Thyroid gland (tissue), 4 donors: ENCODE measurements around the gene DMGDH. TPM values are rescaled to one million over a fixed set of nuclear protein-coding genes. Genes with fewer than 3 reads are reported as not detected.

Source experiments
- DNase-seq, 2 donors: peaks; one replicate each; pipeline ENCODE4 v3.0.0-alpha.2; 2019
- H3K27ac ChIP-seq, 3 donors: fragments of 200-600 bp; sonication (generic); 1 replicate in 2 of 3; 2 replicates in 1 of 3; pipeline ENCODE4 v1.5.1; 2016 to 2019; ENCODE audit warnings: mild to moderate bottlenecking in 1 of 3, moderate library complexity in 1 of 3
- H3K27me3 ChIP-seq: fragments of 200-600 bp; sonication (generic); one replicate; pipeline ENCODE4 v1.5.1; 2019
- H3K36me3 ChIP-seq, 2 donors: fragments of 200-600 bp; sonication (generic); one replicate each; pipeline ENCODE4 v1.5.1; 2016 to 2019
- H3K4me1 ChIP-seq, 2 donors: fragments of 200-600 bp; sonication (generic); one replicate each; pipeline ENCODE4 v1.5.1; 2017 to 2019
- H3K4me3 ChIP-seq, 3 donors: fragments of 200-600 bp; sonication (generic); replicated peaks in 1 of 3; 1 replicate in 2 of 3; 2 replicates in 1 of 3; pipeline ENCODE4 v1.5.1; 2016; ENCODE audit warnings: mild to moderate bottlenecking in 1 of 3
- H3K9me3 ChIP-seq: fragments of 200-600 bp; sonication (generic); one replicate; pipeline ENCODE4 v1.5.1; 2017
- POLR2A ChIP-seq, 2 donors: fragments of 450-650 bp; IDR thresholded peaks; one replicate each; pipeline ENCODE4 v1.6.1; 2017; ENCODE audit warnings: antibody characterized with exemption in 2 of 2, mild to moderate bottlenecking in 2 of 2, moderate library complexity in 1 of 2
- WGBS, 2 donors: methylation state at CpG; one replicate each; pipeline ENCODE4 v1.1.5; 2017; 5-methylcytosine and 5-hydroxymethylcytosine counted together
- intact Hi-C: fragments of 100-400 bp; cut with DNase I; formaldehyde crosslinking; loops from one replicate; pipeline ENCODE4 v1.15.1; 2023
- total RNA-seq, 4 donors: library from RNA; depleted of rRNA; stranded (reverse); fragments of >200 nt; gene quantifications; one replicate each; pipeline ENCODE4 v1.2.3, GENCODE V29; 2016
- TF ChIP-seq, protein P1 (sequence below), 6 experiments: fragments of 200-600 bp in 3 of 6; fragments of 450-650 bp in 3 of 6; sonication (generic) in 3 of 6; IDR thresholded peaks; one replicate each; pipeline ENCODE4 v1.5.1; 2016 to 2019; ENCODE audit warnings: antibody characterized with exemption in 6 of 6, mild to moderate bottlenecking in 2 of 6, inconsistent platforms in 1 of 6, moderate library complexity in 1 of 6

The DMGDH gene
- total RNA-seq, 4 donors from 2014 or later, result 7.0 to 15.9 (median 10.4) TPM

DNA sequence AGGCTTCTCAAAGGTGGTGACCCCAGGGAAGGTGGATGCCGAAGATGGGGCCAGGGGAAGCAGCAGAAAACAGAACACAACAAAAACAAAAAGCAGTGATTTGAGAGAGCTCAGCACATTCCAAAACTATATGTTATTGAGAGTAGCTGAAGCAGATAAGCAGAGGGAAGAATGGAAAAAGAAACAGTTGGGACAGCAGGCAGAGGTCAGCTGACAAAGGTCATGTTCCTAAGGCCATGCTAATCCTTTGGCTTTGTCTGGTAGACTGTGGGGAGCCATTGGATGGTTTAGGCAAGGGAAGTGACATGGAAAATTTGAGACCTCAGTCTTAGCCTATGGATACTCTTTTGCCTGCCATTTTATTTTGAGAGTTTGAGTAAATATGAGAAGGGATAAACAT is 14.5 kb downstream of the DMGDH start:
- Histone ChIP-seq H3K9me3 (no peaks in the 10 kb centered on the region), H3K27ac (no peak overlapping the region), H3K27me3 (no peaks in the 10 kb centered on the region), H3K36me3 (no peaks in the 10 kb centered on the region), H3K4me1 (no peaks in the 10 kb centered on the region), H3K4me3 (no peak overlapping the region)
- intact Hi-C loops, result no loop called here
- no peak for DNase-seq
- no peak for TF ChIP-seq POLR2A (IDR thresholded peaks at IDR 0.05)
- TF ChIP-seq, protein P1, sequence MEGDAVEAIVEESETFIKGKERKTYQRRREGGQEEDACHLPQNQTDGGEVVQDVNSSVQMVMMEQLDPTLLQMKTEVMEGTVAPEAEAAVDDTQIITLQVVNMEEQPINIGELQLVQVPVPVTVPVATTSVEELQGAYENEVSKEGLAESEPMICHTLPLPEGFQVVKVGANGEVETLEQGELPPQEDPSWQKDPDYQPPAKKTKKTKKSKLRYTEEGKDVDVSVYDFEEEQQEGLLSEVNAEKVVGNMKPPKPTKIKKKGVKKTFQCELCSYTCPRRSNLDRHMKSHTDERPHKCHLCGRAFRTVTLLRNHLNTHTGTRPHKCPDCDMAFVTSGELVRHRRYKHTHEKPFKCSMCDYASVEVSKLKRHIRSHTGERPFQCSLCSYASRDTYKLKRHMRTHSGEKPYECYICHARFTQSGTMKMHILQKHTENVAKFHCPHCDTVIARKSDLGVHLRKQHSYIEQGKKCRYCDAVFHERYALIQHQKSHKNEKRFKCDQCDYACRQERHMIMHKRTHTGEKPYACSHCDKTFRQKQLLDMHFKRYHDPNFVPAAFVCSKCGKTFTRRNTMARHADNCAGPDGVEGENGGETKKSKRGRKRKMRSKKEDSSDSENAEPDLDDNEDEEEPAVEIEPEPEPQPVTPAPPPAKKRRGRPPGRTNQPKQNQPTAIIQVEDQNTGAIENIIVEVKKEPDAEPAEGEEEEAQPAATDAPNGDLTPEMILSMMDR (IDR thresholded peaks at IDR 0.05), result no peak
- WGBS, 2 donors, result 78 to 82% methylated on average over 1 of the region's 1 CpG

DNA sequence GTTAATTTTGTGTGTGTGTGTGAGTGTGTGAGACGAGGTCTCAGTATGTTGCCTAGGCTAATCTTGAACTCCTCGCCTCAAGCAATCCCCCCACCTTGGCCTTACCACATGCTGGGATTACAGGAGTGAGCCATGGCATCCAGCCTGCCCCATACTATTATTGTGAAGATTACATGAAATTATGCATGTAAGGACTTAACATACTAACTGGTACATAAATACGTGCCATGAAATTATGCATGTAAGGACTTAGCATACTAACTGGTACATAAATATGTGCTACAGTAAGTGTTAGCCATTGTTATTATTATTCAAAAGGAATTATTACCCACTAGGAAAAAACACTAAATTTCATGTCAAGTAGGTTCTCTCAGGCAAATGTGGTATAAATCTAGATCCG is 16.2 kb downstream of the DMGDH start:
- intact Hi-C loops, result no loop called here
- Histone ChIP-seq H3K27me3 (no peaks in the 10 kb centered on the region), H3K4me1 (no peaks in the 10 kb centered on the region), H3K4me3 (no peak overlapping the region), H3K36me3 (no peaks in the 10 kb centered on the region), H3K9me3 (no peaks in the 10 kb centered on the region), H3K27ac (no peak overlapping the region)
- 96% methylated on average over 4 of the region's 4 CpGs for WGBS, 2 donors
- no peak for TF ChIP-seq POLR2A (IDR thresholded peaks at IDR 0.05)
- TF ChIP-seq, protein P1 (IDR thresholded peaks at IDR 0.05), result no peak
- DNase-seq, result no peak

DNA sequence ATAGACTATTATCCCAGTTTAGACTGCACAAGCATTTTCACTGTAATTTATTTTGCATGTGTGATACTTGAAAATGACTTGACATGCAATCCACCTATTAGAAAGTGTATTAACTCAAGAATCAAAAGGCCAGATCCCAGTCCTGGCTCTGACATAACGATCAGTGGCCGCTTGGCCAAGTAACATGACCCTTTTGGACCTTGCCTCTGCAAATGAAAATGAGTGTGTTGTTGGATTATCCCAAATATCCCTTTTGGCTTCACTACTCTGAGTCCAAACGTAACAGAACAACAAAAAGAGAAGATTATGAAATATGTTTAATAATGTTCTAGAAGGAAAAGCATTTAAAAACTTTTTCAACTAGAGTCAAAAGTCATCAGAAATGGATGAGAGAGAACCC is 19.0 kb downstream of the DMGDH start:
- Histone ChIP-seq H3K4me3 (no peak overlapping the region), H3K4me1 (no peaks in the 10 kb centered on the region), H3K27ac (no peak overlapping the region), H3K36me3 (no peaks in the 10 kb centered on the region), H3K9me3 (no peaks in the 10 kb centered on the region), H3K27me3 (no peaks in the 10 kb centered on the region)
- no peak for DNase-seq
- intact Hi-C loops, result no loop called here
- no peak for TF ChIP-seq POLR2A (IDR thresholded peaks at IDR 0.05)
- TF ChIP-seq, protein P1 (IDR thresholded peaks at IDR 0.05), result no peak
- WGBS, 2 donors, result 71 to 85% methylated on average over 3 of the region's 3 CpGs

DNA sequence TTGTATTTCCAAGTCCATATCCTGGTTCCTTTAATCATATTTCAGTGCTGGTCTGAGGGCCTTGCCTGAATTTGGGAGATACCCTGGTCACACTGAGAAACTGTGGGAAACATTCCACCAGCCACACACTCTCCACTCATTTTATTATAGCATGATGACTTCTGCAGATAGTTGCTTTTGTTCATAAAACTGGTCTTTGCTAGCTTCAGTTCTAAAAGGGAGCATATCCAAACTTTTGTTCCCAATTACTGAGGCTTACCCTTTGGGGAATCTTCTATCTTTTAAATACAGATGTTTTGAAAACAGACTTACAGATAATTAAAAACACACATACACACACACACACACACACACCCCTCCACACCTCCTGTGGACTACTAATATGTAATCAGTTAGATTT is 21.0 kb downstream of the DMGDH start:
- no peak overlapping the region for H3K4me3 ChIP-seq
- intact Hi-C loops, result no loop called here
- no peaks in the 10 kb centered on the region for H3K9me3 ChIP-seq
- DNase-seq, result no peak
- no peaks in the 10 kb centered on the region for H3K4me1 ChIP-seq
- H3K27ac ChIP-seq, result no peak overlapping the region
- no peaks in the 10 kb centered on the region for H3K27me3 ChIP-seq
- no peak for TF ChIP-seq POLR2A (IDR thresholded peaks at IDR 0.05)
- TF ChIP-seq, protein P1 (IDR thresholded peaks at IDR 0.05), result no peak
- no peaks in the 10 kb centered on the region for H3K36me3 ChIP-seq

DNA sequence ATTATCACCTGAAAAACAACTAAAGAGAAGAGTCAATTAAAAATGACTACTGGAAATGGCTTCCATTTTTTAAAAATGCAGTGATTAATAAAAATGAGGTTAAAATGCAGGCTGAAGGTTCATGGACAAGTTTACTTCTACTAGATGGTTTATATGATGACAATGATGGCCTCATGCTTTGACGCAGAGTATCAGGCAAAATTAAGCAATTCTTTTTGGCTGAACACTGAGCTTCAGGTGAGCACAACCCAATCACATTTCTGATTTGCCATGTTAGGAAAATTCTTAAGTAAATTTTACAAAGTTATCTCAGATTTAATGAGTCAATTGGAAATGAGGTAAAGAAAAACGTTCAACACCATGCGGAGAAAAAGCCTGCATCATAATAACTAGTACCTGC is 22.3 kb downstream of the DMGDH start:
- no peak for TF ChIP-seq POLR2A (IDR thresholded peaks at IDR 0.05)
- WGBS, 2 donors, result 89 to 96% methylated on average over 3 of the region's 3 CpGs
- no peak overlapping the region for H3K27ac ChIP-seq
- no peaks in the 10 kb centered on the region for H3K27me3 ChIP-seq
- H3K4me1 ChIP-seq, result no peaks in the 10 kb centered on the region
- DNase-seq, result no peak
- H3K4me3 ChIP-seq, result no peak overlapping the region
- no peaks in the 10 kb centered on the region for H3K9me3 ChIP-seq
- intact Hi-C loops, result no loop called here
- H3K36me3 ChIP-seq, result no peaks in the 10 kb centered on the region

DNA sequence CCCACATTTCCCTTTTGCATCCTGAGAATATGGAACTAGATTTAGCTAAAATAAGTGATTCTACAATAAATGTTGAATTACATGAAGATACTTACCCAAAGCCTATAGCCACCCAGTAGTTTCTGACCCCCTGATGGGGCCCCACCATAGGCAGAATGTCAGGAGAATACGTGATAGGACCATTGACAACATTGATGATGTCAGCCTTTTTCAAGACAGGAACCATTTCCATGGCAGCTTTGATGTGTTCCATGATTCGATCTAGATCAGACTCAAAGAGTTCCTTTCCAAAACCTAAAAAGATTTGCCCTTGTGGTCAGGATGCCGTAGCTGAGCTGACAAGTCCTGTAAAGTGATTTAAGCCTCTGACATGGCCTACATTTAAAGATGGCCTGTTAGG is 27.3 kb downstream of the DMGDH start:
- DNase-seq, result no peak
- TF ChIP-seq, protein P1 (IDR thresholded peaks at IDR 0.05), result no peak
- TF ChIP-seq POLR2A (IDR thresholded peaks at IDR 0.05), result no peak
- 89 to 92% methylated on average over 3 of the region's 3 CpGs for WGBS, 2 donors

More for the DNA sequence above, 27.3 kb downstream of the DMGDH start:
- Histone ChIP-seq H3K4me1 (no peaks in the 10 kb centered on the region), H3K9me3 (no peaks in the 10 kb centered on the region), H3K27ac (no peak overlapping the region), H3K27me3 (no peaks in the 10 kb centered on the region), H3K4me3 (no peak overlapping the region), H3K36me3 (no peaks in the 10 kb centered on the region)
- intact Hi-C loops, result no loop called here
